ENCODE results near the gene INMT.

- TF ChIP-seq CTCF (IDR thresholded peaks at IDR 0.05) (no peak), POLR2AphosphoS5 (IDR thresholded peaks at IDR 0.05) (no peak), EP300 (IDR thresholded peaks at IDR 0.05) (no peak), POLR2A (IDR thresholded peaks at IDR 0.05) (no peak)
These were observed 19.3 kb upstream of the INMT start for GRCh38 chr7:30732606-30733005.
